SK-N-MC (cell line): Measurements from ENCODE around the gene GNAT1.

Experiments used
- EZH2 ChIP-seq: fragments of 200-600 bp; sonication (generic); IDR thresholded peaks from one replicate; pipeline ENCODE4 v1.6.1; 2017; ENCODE audit warnings: antibody characterized with exemption
- POLR2AphosphoS5 ChIP-seq: IDR thresholded peaks from 2 replicates; pipeline ENCODE4 v1.6.1; 2012; ENCODE audit warnings: mild to moderate bottlenecking, low read depth, low read length, borderline replicate concordance

GRCh38 chr3:50177346-50177745 lies 14.1 kb upstream of the GNAT1 start:
- TF ChIP-seq POLR2AphosphoS5 (no peak), EZH2 (no peak)
